ENCODE results near the gene EPN1.

DNA sequence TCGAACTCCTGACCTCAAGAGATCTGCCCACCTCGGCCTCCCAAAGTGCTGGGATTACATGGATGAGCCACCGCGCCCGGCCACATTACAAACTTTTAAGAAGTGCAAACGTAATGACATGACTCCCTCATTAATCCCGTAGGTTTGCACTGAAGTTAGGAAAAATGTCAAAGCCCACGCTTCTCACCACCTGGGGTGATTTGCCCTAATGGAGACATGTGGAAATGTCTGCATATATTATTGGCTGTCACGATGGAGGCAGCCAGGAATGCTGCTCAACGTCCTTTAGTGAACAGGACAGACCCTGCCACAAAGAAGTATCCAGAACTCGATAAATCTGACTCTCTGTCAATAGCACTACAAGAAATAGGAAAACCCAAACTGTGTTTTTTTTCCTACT, 42.2 kb downstream of the EPN1 start:
- TF ChIP-seq EZH2 (IDR thresholded peaks at IDR 0.05): no peak
- no peak for TF ChIP-seq POLR2AphosphoS5 (IDR thresholded peaks at IDR 0.05; ENCODE audit: borderline replicate concordance, low read depth, low read length)
